HFFc6 (cell line): Measurements from ENCODE around the gene SARNP. TPM values are rescaled to one million over a fixed set of nuclear protein-coding genes. Genes with fewer than 3 reads are reported as not detected.
A peak's percentile ranks its signal among the peaks of the same experiment; 100 is the strongest.

Source experiments
- DNase-seq: peaks from one replicate; pipeline ENCODE4 v3.0.0-alpha.2; 2018
- H3K27ac Mint-ChIP-seq: 2 replicates; pipeline ENCODE4 v1.8.0; 2020; ENCODE audit warnings: mild to moderate bottlenecking, mixed read lengths
- H3K27me3 Mint-ChIP-seq: 2 replicates; pipeline ENCODE4 v1.8.0; 2021; ENCODE audit warnings: mild to moderate bottlenecking, moderate library complexity, mixed read lengths; ENCODE audit not compliant: insufficient read depth
- H3K36me3 Mint-ChIP-seq: 2 replicates; pipeline ENCODE4 v1.8.0; 2021; ENCODE audit warnings: low read depth, mixed read lengths
- H3K4me1 Mint-ChIP-seq: 2 replicates; pipeline ENCODE4 v1.8.0; 2020; ENCODE audit warnings: low read depth, mixed read lengths
- H3K4me3 Mint-ChIP-seq: 2 replicates; pipeline ENCODE4 v1.8.0; 2020; ENCODE audit warnings: mild to moderate bottlenecking, moderate library complexity, mixed read lengths
- H3K9me3 Mint-ChIP-seq: 2 replicates; pipeline ENCODE4 v1.8.0; 2020; ENCODE audit warnings: mild to moderate bottlenecking, mixed read lengths
- total RNA-seq, 6 experiments: library from RNA; stranded (reverse); fragmentation: NEBNext Ultra II Directional; extraction: Animal tissue kit (Norgen Biotek cat#: 25700); gene quantifications; 2 replicates in 1 of 6; 3 replicates in 5 of 6; pipeline ENCODE4 v1.2.3, GENCODE V29; 2021
- TF ChIP-seq, protein P1 (sequence below): fragments of 200-600 bp; sonication (generic); IDR thresholded peaks from 2 replicates; pipeline ENCODE4 v1.5.0; 2021; ENCODE audit warnings: antibody characterized with exemption, mild to moderate bottlenecking

Gene SARNP
- total RNA-seq, 6 experiments from 2014 or later: 68.9 to 85.5 (median 78.4) TPM

DNA sequence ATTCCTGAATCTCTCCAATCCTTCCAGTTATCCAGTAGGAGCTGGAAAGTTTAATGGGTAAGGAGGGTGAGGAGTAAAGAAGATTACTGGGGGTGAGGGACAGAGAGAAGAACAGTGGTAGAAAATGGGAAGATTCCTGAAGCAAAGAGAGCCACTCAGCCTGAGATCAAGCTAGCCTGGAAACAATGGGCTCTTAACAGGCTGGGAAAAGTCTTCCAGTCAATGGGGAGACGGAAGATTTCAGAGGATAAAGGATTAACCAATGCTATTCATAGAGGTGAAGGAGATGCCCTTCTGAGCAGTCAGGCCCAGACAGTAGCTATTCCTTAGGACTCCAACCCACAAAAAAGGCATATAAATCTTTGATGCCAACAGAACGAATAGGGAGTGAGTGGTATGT lies 59.8 kb downstream of the SARNP start:
- peaks cover 5% of the 10 kb centered on the region; the same call in 1 of the 2 replicates for H3K27me3 Mint-ChIP-seq
- peaks cover 22% of the 10 kb centered on the region for H3K4me1 Mint-ChIP-seq
- peaks cover 45% of the 10 kb centered on the region for H3K36me3 Mint-ChIP-seq
- TF ChIP-seq, protein P1, sequence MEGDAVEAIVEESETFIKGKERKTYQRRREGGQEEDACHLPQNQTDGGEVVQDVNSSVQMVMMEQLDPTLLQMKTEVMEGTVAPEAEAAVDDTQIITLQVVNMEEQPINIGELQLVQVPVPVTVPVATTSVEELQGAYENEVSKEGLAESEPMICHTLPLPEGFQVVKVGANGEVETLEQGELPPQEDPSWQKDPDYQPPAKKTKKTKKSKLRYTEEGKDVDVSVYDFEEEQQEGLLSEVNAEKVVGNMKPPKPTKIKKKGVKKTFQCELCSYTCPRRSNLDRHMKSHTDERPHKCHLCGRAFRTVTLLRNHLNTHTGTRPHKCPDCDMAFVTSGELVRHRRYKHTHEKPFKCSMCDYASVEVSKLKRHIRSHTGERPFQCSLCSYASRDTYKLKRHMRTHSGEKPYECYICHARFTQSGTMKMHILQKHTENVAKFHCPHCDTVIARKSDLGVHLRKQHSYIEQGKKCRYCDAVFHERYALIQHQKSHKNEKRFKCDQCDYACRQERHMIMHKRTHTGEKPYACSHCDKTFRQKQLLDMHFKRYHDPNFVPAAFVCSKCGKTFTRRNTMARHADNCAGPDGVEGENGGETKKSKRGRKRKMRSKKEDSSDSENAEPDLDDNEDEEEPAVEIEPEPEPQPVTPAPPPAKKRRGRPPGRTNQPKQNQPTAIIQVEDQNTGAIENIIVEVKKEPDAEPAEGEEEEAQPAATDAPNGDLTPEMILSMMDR: no peak
- H3K27ac Mint-ChIP-seq: peak overlapping the region; percentile 43
- no peak overlapping the region for H3K4me3 Mint-ChIP-seq
- no peak for DNase-seq
- no peaks in the 10 kb centered on the region for H3K9me3 Mint-ChIP-seq

- Mint-ChIP-seq H3K27ac (peak overlapping the region; percentile 40; the same call in 1 of the 2 replicates), H3K27me3 (peaks cover 7% of the 10 kb centered on the region), H3K36me3 (peaks cover 37% of the 10 kb centered on the region), H3K9me3 (no peaks in the 10 kb centered on the region), H3K4me1 (peaks cover 22% of the 10 kb centered on the region), H3K4me3 (no peak overlapping the region)
- TF ChIP-seq, protein P1: no peak
- DNase-seq: no peak
These were observed 62.3 kb downstream of the SARNP start for GRCh38 chr12:55755246-55755645.

DNA sequence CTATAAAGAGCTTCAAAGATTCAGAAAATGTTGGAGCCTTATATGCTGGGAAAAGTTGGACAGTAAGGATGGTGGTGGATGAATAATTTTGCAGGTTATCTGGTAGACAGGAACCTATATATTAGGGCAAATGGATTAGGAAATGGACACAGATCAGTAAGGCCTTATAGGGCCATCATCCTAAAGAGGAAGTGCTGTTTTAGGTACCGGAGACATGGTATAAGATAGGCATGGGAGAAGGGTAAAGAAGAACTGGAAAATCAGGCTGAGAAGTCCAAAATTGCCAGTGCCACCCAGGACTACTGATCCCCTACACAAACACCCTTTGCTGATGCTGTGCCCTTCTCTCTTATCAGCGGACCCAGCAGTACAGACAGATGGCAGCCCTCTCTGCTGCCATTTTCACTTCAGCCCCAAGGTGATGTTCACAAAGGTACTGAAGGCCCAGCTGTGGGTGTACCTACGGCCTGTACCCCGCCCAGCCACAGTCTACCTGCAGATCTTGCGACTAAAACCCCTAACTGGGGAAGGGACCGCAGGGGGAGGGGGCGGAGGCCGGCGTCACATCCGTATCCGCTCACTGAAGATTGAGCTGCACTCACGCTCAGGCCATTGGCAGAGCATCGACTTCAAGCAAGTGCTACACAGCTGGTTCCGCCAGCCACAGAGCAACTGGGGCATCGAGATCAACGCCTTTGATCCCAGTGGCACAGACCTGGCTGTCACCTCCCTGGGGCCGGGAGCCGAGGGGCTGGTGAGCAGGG lies 69.1 kb downstream of the SARNP start:
- DNase-seq: no peak
- Mint-ChIP-seq H3K4me3 (no peak overlapping the region), H3K27me3 (peaks cover 2% of the 10 kb centered on the region), H3K36me3 (0 out of 2 replicates have a peak, but pooled peaks cover 8% of the 10 kb centered on the region), H3K4me1 (peaks cover 32% of the 10 kb centered on the region), H3K27ac (no peak overlapping the region), H3K9me3 (no peaks in the 10 kb centered on the region)
- TF ChIP-seq, protein P1: no peak

DNA sequence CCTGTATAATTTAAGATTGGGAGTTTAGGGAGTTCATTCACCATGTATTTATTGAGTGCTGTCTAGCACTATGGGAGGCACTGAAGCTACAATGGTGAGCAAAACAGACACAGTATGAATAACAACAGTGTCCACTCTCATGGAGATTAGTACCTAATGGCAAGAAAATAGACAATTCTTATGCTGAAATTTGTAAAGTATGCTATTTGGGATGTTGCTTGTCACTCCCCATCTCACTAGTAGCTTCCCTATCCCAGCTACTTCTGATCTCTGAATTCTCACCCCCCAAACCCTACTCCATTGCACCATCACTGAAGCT lies 70.7 kb downstream of the SARNP start:
- no peak for DNase-seq
- Mint-ChIP-seq H3K9me3 (no peaks in the 10 kb centered on the region), H3K4me1 (peaks cover 43% of the 10 kb centered on the region), H3K27ac (peak overlapping the region; percentile 22; the same call in 1 of the 2 replicates), H3K27me3 (peaks cover under 1% of the 10 kb centered on the region), H3K36me3 (no peaks in the 10 kb centered on the region), H3K4me3 (no peak overlapping the region)
- TF ChIP-seq, protein P1: no peak

DNA sequence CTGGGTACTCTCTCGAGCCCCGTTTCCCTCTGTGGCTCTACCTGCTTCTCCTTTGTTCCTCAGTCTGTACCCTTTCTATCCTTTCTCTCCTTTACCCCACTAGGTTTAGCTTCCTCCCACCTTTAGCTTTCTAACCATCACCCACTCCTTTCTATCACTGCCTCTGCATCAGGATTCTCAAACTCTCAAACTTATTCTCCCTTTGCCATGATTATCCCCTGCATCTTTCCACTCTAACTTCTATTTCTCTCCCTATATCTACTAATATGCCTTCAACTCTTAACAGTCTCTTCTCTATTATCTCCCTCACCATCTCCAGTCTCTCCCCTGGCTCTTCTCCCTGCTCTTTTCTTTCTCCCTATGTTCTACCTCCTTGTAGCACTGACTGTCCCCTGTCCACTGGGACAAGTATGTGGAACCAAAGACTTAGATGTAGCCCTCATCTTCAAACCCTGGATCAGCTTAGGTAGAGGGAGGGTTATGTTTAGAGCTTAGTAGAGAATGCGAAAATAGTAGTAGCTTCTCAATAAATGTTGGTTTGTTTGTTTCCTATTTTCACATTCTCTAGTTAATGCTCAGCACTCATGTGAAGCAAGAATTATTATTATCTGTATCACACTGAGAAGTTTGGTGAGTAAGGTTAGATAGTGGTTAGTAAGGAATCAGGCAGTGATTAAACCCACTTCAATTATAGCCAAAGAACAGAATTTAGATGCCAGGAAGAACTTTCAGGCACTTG lies 71.2 kb downstream of the SARNP start:
- DNase-seq: no peak
- Mint-ChIP-seq H3K36me3 (no peaks in the 10 kb centered on the region), H3K9me3 (no peaks in the 10 kb centered on the region), H3K27me3 (no peaks in the 10 kb centered on the region; the same call in none of the 2 replicates), H3K4me1 (peaks cover 46% of the 10 kb centered on the region), H3K27ac (peak overlapping the region; percentile 22), H3K4me3 (peak overlapping the region; percentile 24; the same call in 1 of the 2 replicates)
- TF ChIP-seq, protein P1: no peak
